ENCODE data around the gene DLX1.

The DLX1 gene

GRCh38 chr2:172097557-172098131, 12.3 kb downstream of the DLX1 start:
- Histone ChIP-seq H3K36me3 (ENCODE audit: control insufficient read depth in 2 of 2, insufficient read depth in 2 of 2, low read length in 2 of 2) (no peaks in the 10 kb centered on the region), H3K9ac (ENCODE audit: low read depth in 1 of 2, low read length in 2 of 2) (no peak overlapping the region), H3K27me3 (ENCODE audit: control insufficient read depth in 2 of 2, insufficient read depth in 2 of 2, low read length in 2 of 2) (peaks cover 84 to 91% of the 10 kb centered on the region in 2 donors), H3K9me3 (ENCODE audit: control insufficient read depth in 2 of 2, low read length in 2 of 2) (no peaks in the 10 kb centered on the region), H3K4me1 (ENCODE audit: control insufficient read depth in 2 of 2, insufficient read depth in 2 of 2, low read length in 2 of 2) (peaks cover 32 to 51% of the 10 kb centered on the region in 2 donors), H3K4me3 (ENCODE audit: low read length in 2 of 2) (no peak overlapping the region), H3K27ac (ENCODE audit: low read depth in 2 of 2, low read length in 2 of 2) (no peak overlapping the region)

- peaks cover 37 to 56% of the 10 kb centered on the region in 2 donors for H3K4me1 ChIP-seq (ENCODE audit: control insufficient read depth in 2 of 2, insufficient read depth in 2 of 2, low read length in 2 of 2)
Observed at GRCh38 chr2:172098287-172098649, 13.0 kb downstream of the DLX1 start.

DNA sequence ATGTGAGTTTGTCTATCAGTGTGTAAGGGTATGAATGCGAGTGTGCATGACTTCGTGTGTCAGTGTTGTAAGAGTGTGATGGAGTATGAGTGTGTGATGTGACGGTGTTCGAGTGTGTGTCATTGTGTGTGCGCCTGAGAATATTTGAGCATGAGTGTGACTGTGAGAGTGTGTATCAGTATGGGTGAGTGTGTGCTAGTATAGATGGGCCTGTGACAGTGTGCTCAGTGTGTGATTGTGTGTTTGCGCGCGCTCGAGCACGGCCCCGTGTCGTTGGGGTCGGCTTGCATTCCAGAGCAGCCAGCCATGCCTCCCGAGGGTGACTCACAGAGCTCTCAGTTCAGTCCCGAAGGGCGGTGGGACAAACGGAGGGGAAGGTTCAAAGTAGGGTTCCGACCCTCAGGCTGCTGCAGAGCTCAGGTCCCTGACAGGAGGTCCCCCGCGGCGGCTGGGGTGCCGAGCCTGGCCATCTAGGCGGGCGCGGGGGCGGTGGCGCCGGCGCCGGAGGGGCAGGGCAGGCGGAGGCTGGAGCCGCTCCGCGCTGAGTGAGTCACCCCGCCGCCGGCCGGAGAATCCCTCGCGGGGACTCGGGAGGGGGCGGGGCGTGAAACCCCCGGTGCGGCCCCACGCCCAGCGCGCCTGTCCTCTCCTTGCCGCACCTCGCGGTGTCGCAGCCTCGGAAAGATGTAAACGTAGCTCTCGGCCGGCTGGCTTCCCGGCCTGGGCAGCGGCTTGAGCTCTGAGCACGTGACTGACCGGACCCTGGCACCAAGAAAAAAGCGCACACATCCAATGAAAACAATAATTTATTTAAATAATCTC, 13.6 kb downstream of the DLX1 start:
- no peaks in the 10 kb centered on the region for H3K36me3 ChIP-seq (ENCODE audit: control insufficient read depth in 2 of 2, insufficient read depth in 2 of 2, low read length in 2 of 2)
- no peak overlapping the region for H3K27ac ChIP-seq (ENCODE audit: low read depth in 2 of 2, low read length in 2 of 2)
- H3K4me1 ChIP-seq (ENCODE audit: control insufficient read depth in 2 of 2, insufficient read depth in 2 of 2, low read length in 2 of 2): peaks cover 39 to 60% of the 10 kb centered on the region in 2 donors
- H3K9me3 ChIP-seq (ENCODE audit: control insufficient read depth in 2 of 2, low read length in 2 of 2): no peaks in the 10 kb centered on the region
- peaks cover 75 to 86% of the 10 kb centered on the region in 2 donors for H3K27me3 ChIP-seq (ENCODE audit: control insufficient read depth in 2 of 2, insufficient read depth in 2 of 2, low read length in 2 of 2)
- H3K9ac ChIP-seq (ENCODE audit: low read depth in 1 of 2, low read length in 2 of 2): no peak overlapping the region
- H3K4me3 ChIP-seq (ENCODE audit: low read length in 2 of 2): no peak overlapping the region

More at GRCh38 chr2:172098287-172098649, 13.0 kb downstream of the DLX1 start:
- no peaks in the 10 kb centered on the region for H3K9me3 ChIP-seq (ENCODE audit: control insufficient read depth in 2 of 2, low read length in 2 of 2)
- peaks cover 78 to 90% of the 10 kb centered on the region in 2 donors for H3K27me3 ChIP-seq (ENCODE audit: control insufficient read depth in 2 of 2, insufficient read depth in 2 of 2, low read length in 2 of 2)
- no peak overlapping the region for H3K27ac ChIP-seq (ENCODE audit: low read depth in 2 of 2, low read length in 2 of 2)
- no peak overlapping the region for H3K9ac ChIP-seq (ENCODE audit: low read depth in 1 of 2, low read length in 2 of 2)
- no peak overlapping the region for H3K4me3 ChIP-seq (ENCODE audit: low read length in 2 of 2)
- H3K36me3 ChIP-seq (ENCODE audit: control insufficient read depth in 2 of 2, insufficient read depth in 2 of 2, low read length in 2 of 2): no peaks in the 10 kb centered on the region

DNA sequence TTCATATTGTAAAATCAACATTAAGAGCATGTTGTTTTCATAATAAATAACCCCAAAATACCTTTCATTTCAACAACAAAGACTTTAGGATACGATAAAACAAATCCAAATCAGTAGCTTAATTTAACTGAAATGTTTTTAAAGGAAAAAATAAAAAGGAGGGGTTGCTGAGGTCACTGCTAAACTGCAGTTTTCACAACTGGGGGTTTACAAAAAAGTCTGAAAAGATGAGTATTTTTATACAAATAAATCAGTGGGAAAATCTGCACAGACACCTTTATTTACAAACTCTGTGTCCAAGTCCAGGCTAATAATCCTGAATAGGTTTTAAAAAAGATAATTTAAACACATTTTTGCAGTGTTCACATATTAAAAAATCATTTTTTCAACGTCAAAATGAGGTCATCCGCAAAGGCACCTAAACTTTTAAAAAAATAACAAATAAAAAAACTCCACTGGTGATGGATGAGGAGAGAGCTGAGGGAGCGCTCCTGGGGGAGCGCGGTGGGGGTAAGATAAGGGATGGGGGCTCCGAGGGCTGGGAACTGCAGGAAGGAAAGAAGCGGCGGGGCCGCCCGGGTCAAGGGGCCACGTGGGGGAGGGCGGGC, 14.3 kb downstream of the DLX1 start:
- peaks cover 34 to 60% of the 10 kb centered on the region in 2 donors for H3K4me1 ChIP-seq (ENCODE audit: control insufficient read depth in 2 of 2, insufficient read depth in 2 of 2, low read length in 2 of 2)
- H3K27ac ChIP-seq (ENCODE audit: low read depth in 2 of 2, low read length in 2 of 2): no peak overlapping the region
- no peak overlapping the region for H3K9ac ChIP-seq (ENCODE audit: low read depth in 1 of 2, low read length in 2 of 2)
- no peaks in the 10 kb centered on the region for H3K36me3 ChIP-seq (ENCODE audit: control insufficient read depth in 2 of 2, insufficient read depth in 2 of 2, low read length in 2 of 2)
- H3K9me3 ChIP-seq (ENCODE audit: control insufficient read depth in 2 of 2, low read length in 2 of 2): no peaks in the 10 kb centered on the region
- H3K4me3 ChIP-seq (ENCODE audit: low read length in 2 of 2): no peak overlapping the region
- H3K27me3 ChIP-seq (ENCODE audit: control insufficient read depth in 2 of 2, insufficient read depth in 2 of 2, low read length in 2 of 2): peaks cover 73 to 85% of the 10 kb centered on the region in 2 donors

GRCh38 chr2:172100080-172100934, 15.0 kb downstream of the DLX1 start:
- H3K4me3 ChIP-seq (ENCODE audit: low read length in 2 of 2): no peak overlapping the region
- no peak overlapping the region for H3K27ac ChIP-seq (ENCODE audit: low read depth in 2 of 2, low read length in 2 of 2)
- H3K9me3 ChIP-seq (ENCODE audit: control insufficient read depth in 2 of 2, low read length in 2 of 2): no peaks in the 10 kb centered on the region
- H3K9ac ChIP-seq (ENCODE audit: low read depth in 1 of 2, low read length in 2 of 2): no peak overlapping the region
- peaks cover 74 to 83% of the 10 kb centered on the region in 2 donors for H3K27me3 ChIP-seq (ENCODE audit: control insufficient read depth in 2 of 2, insufficient read depth in 2 of 2, low read length in 2 of 2)
- H3K36me3 ChIP-seq (ENCODE audit: control insufficient read depth in 2 of 2, insufficient read depth in 2 of 2, low read length in 2 of 2): no peaks in the 10 kb centered on the region
- peaks cover 28 to 54% of the 10 kb centered on the region in 2 donors for H3K4me1 ChIP-seq (ENCODE audit: control insufficient read depth in 2 of 2, insufficient read depth in 2 of 2, low read length in 2 of 2)

GRCh38 chr2:172100935-172101820, 15.9 kb downstream of the DLX1 start:
- peaks cover 26 to 57% of the 10 kb centered on the region in 2 donors for H3K4me1 ChIP-seq (ENCODE audit: control insufficient read depth in 2 of 2, insufficient read depth in 2 of 2, low read length in 2 of 2)
- no peaks in the 10 kb centered on the region for H3K9me3 ChIP-seq (ENCODE audit: control insufficient read depth in 2 of 2, low read length in 2 of 2)
- H3K4me3 ChIP-seq (ENCODE audit: low read length in 2 of 2): peak overlapping the region; percentile 40 to 50
- no peak overlapping the region for H3K9ac ChIP-seq (ENCODE audit: low read depth in 1 of 2, low read length in 2 of 2)
- H3K36me3 ChIP-seq (ENCODE audit: control insufficient read depth in 2 of 2, insufficient read depth in 2 of 2, low read length in 2 of 2): no peaks in the 10 kb centered on the region
- peaks cover 79 to 83% of the 10 kb centered on the region in 2 donors for H3K27me3 ChIP-seq (ENCODE audit: control insufficient read depth in 2 of 2, insufficient read depth in 2 of 2, low read length in 2 of 2)
- H3K27ac ChIP-seq (ENCODE audit: low read depth in 2 of 2, low read length in 2 of 2): no peak overlapping the region

- Histone ChIP-seq H3K27me3 (ENCODE audit: control insufficient read depth in 2 of 2, insufficient read depth in 2 of 2, low read length in 2 of 2) (peaks cover 80 to 83% of the 10 kb centered on the region in 2 donors), H3K4me3 (ENCODE audit: low read length in 2 of 2) (peak overlapping the region; percentile 50 to 57), H3K9me3 (ENCODE audit: control insufficient read depth in 2 of 2, low read length in 2 of 2) (no peaks in the 10 kb centered on the region), H3K9ac (ENCODE audit: low read depth in 1 of 2, low read length in 2 of 2) (no peak overlapping the region), H3K36me3 (ENCODE audit: control insufficient read depth in 2 of 2, insufficient read depth in 2 of 2, low read length in 2 of 2) (no peaks in the 10 kb centered on the region), H3K27ac (ENCODE audit: low read depth in 2 of 2, low read length in 2 of 2) (no peak overlapping the region), H3K4me1 (ENCODE audit: control insufficient read depth in 2 of 2, insufficient read depth in 2 of 2, low read length in 2 of 2) (peaks cover 25 to 57% of the 10 kb centered on the region in 2 donors)
Observed at GRCh38 chr2:172101821-172102390, 16.6 kb downstream of the DLX1 start.

GRCh38 chr2:172102391-172103359, 17.4 kb downstream of the DLX1 start, which contains the start of gene DLX2:
Gene DLX2 (minus strand): TSS chr2:172102900. CDS start chr2:172102538, 362 bp downstream.
- H3K4me1 ChIP-seq (ENCODE audit: control insufficient read depth in 2 of 2, insufficient read depth in 2 of 2, low read length in 2 of 2): peaks cover 25 to 53% of the 10 kb centered on the region in 2 donors
- H3K4me3 ChIP-seq (ENCODE audit: low read length in 2 of 2): peak within 1 kb of the TSS; percentile 57 to 80
- no peak within 1 kb of the TSS for H3K27ac ChIP-seq (ENCODE audit: low read depth in 2 of 2, low read length in 2 of 2)
- H3K9me3 ChIP-seq (ENCODE audit: control insufficient read depth in 2 of 2, low read length in 2 of 2): no peaks in the 10 kb centered on the region
- peaks cover 77 to 79% of the 10 kb centered on the region in 2 donors for H3K27me3 ChIP-seq (ENCODE audit: control insufficient read depth in 2 of 2, insufficient read depth in 2 of 2, low read length in 2 of 2)
- H3K9ac ChIP-seq (ENCODE audit: low read depth in 1 of 2, low read length in 2 of 2): peak within 1 kb of the TSS in 1 of 2 donors; percentile 5
- no peaks in the 10 kb centered on the region for H3K36me3 ChIP-seq (ENCODE audit: control insufficient read depth in 2 of 2, insufficient read depth in 2 of 2, low read length in 2 of 2)
